KMS-11 (cell line): ENCODE data around the gene TFAP2B.

Experiments
- H2AFZ ChIP-seq: fragments of 200-600 bp; sonication (generic); 2 replicates; pipeline ENCODE4 v1.6.1; 2016; ENCODE audit warnings: antibody characterized with exemption, mixed run types, low read depth
- H3K27ac ChIP-seq: fragments of 200-600 bp; sonication (generic); 2 replicates; pipeline ENCODE4 v1.6.1; 2016; ENCODE audit warnings: mild to moderate bottlenecking, mixed run types
- H3K27me3 ChIP-seq: fragments of 200-600 bp; sonication (generic); 2 replicates; pipeline ENCODE4 v1.6.1; 2017; ENCODE audit warnings: mild to moderate bottlenecking, low read depth, mixed run types, moderate library complexity; ENCODE audit not compliant: insufficient read depth
- H3K36me3 ChIP-seq: fragments of 200-600 bp; sonication (generic); 2 replicates; pipeline ENCODE4 v1.6.1; 2017; ENCODE audit warnings: mild to moderate bottlenecking, mixed run types; ENCODE audit not compliant: insufficient read depth
- H3K4me1 ChIP-seq: fragments of 200-600 bp; sonication (generic); 2 replicates; pipeline ENCODE4 v1.6.1; 2016; ENCODE audit warnings: mild to moderate bottlenecking, low read depth, mixed run types; ENCODE audit not compliant: poor library complexity, severe bottlenecking
- H3K4me2 ChIP-seq: fragments of 200-600 bp; sonication (generic); 2 replicates; pipeline ENCODE4 v1.7.0; 2016; ENCODE audit warnings: mild to moderate bottlenecking, mixed run types
- H3K4me3 ChIP-seq: fragments of 200-600 bp; sonication (generic); IDR thresholded peaks from 2 replicates; pipeline ENCODE4 v1.6.1; 2017; ENCODE audit warnings: low read depth, low read length, mixed read lengths; ENCODE audit not compliant: insufficient read depth
- H3K79me2 ChIP-seq: fragments of 200-600 bp; sonication (generic); 2 replicates; pipeline ENCODE4 v1.6.1; 2016; ENCODE audit warnings: low read depth, mixed run types; ENCODE audit not compliant: insufficient read depth
- H3K9ac ChIP-seq: fragments of 200-600 bp; sonication (generic); 2 replicates; pipeline ENCODE4 v1.6.1; 2016; ENCODE audit warnings: mild to moderate bottlenecking, mixed run types
- H4K20me1 ChIP-seq: fragments of 200-600 bp; sonication (generic); 2 replicates; pipeline ENCODE4 v1.6.1; 2016; ENCODE audit warnings: mild to moderate bottlenecking, mixed run types; ENCODE audit not compliant: insufficient read depth
- TF ChIP-seq, protein P1 (sequence below): fragments of 200-600 bp; sonication (generic); conservative IDR thresholded peaks from 2 replicates; pipeline ENCODE4 v1.6.1; 2017; ENCODE audit warnings: low read depth, mild to moderate bottlenecking, antibody characterized with exemption, low read length, moderate library complexity, mixed read lengths

TFAP2B gene

DNA sequence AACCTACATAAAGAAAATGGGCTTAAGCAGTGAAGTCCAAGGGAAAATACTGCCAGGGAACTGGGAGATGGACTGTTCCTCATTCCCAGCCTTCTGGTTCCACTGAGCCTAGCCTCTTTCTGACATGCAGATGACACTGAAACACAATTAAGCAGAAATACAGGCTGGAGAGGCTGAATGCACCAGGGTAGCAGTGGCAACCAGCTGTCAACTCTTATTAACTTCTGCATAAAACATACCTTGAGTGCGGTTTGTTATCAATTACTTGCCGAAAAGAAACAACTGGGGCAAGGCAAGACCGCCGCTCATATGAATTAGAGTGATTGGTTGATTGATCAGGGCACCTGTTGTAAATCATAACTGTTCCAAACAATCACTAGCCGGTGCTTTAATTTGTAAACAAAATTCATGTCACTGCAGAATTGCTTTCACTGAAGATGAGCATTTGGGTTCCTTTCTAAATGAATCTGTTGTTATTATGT, 16.3 kb downstream of the TFAP2B start:
- Histone ChIP-seq H4K20me1 (no peaks in the 10 kb centered on the region), H2AFZ (no peak overlapping the region), H3K36me3 (no peaks in the 10 kb centered on the region), H3K79me2 (no peaks in the 10 kb centered on the region), H3K4me3 (no peak overlapping the region), H3K27ac (no peak overlapping the region), H3K4me2 (no peak overlapping the region), H3K27me3 (no peaks in the 10 kb centered on the region), H3K4me1 (no peaks in the 10 kb centered on the region), H3K9ac (no peak overlapping the region)
- TF ChIP-seq, protein P1, sequence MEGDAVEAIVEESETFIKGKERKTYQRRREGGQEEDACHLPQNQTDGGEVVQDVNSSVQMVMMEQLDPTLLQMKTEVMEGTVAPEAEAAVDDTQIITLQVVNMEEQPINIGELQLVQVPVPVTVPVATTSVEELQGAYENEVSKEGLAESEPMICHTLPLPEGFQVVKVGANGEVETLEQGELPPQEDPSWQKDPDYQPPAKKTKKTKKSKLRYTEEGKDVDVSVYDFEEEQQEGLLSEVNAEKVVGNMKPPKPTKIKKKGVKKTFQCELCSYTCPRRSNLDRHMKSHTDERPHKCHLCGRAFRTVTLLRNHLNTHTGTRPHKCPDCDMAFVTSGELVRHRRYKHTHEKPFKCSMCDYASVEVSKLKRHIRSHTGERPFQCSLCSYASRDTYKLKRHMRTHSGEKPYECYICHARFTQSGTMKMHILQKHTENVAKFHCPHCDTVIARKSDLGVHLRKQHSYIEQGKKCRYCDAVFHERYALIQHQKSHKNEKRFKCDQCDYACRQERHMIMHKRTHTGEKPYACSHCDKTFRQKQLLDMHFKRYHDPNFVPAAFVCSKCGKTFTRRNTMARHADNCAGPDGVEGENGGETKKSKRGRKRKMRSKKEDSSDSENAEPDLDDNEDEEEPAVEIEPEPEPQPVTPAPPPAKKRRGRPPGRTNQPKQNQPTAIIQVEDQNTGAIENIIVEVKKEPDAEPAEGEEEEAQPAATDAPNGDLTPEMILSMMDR: no peak

- H3K9ac ChIP-seq: no peak overlapping the region
- no peak overlapping the region for H3K4me3 ChIP-seq
- H3K27ac ChIP-seq: no peak overlapping the region
- TF ChIP-seq, protein P1: no peak
- H3K79me2 ChIP-seq: no peaks in the 10 kb centered on the region
- H3K4me2 ChIP-seq: no peak overlapping the region
- H4K20me1 ChIP-seq: no peaks in the 10 kb centered on the region
- no peaks in the 10 kb centered on the region for H3K36me3 ChIP-seq
- H3K27me3 ChIP-seq: no peaks in the 10 kb centered on the region
- no peak overlapping the region for H2AFZ ChIP-seq
- H3K4me1 ChIP-seq: no peaks in the 10 kb centered on the region
Observed at GRCh38 chr6:50836231-50836630, 17.6 kb downstream of the TFAP2B start.

DNA sequence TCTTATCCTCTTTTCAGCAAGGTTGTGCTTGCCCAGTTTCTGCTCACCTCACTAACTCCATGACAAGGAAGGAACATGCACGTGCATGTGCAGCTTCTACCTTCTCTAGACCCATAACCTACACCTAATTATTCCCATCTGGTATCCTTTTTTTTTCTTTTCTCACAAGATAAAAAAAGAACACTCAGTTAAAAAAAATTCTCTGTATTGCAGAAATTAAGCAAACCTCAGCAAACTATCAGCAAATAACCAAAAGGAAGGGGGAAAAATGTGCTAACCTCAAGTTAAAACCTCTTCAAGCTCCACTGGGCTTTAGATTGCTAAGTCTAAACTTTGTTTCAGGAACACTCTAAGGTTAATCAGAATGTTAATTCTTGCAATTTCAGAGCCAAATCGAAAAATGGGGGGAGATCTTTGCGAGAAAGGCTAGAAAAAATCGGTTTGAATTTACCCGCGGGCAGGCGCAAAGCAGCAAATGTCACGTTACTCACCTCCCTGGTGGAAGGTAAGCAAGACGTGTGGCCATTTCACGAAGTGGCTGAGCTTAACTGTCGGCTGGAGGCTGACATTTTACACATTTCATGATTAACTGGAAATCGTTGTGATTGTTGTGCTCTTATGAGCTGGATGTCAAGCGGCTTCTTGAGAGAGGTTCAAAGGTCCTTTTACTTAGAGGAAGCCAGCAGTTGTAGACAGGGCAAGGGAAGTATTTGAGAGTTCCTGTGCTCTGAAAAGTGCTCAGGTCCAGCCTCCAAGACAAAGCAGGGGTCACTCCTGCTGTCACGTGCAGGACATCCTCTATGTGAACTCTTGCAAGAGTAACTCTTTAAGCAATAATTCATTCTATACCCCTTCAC, 19.1 kb downstream of the TFAP2B start:
- no peak overlapping the region for H2AFZ ChIP-seq

GRCh38 chr6:50840112-50840810, 21.6 kb downstream of the TFAP2B start:
- no peak overlapping the region for H3K27ac ChIP-seq
- TF ChIP-seq, protein P1: no peak
- no peaks in the 10 kb centered on the region for H3K36me3 ChIP-seq
- no peaks in the 10 kb centered on the region for H4K20me1 ChIP-seq
- no peak overlapping the region for H3K9ac ChIP-seq
- H3K27me3 ChIP-seq: no peaks in the 10 kb centered on the region
- no peak overlapping the region for H3K4me3 ChIP-seq
- no peaks in the 10 kb centered on the region for H3K4me1 ChIP-seq
- no peaks in the 10 kb centered on the region for H3K79me2 ChIP-seq
- H3K4me2 ChIP-seq: no peak overlapping the region
- H2AFZ ChIP-seq: no peak overlapping the region

More for the DNA sequence above, 19.1 kb downstream of the TFAP2B start:
- Histone ChIP-seq H3K79me2 (no peaks in the 10 kb centered on the region), H3K4me2 (no peak overlapping the region), H3K27me3 (no peaks in the 10 kb centered on the region), H3K4me1 (no peaks in the 10 kb centered on the region), H3K4me3 (no peak overlapping the region), H3K27ac (no peak overlapping the region), H3K36me3 (no peaks in the 10 kb centered on the region), H4K20me1 (no peaks in the 10 kb centered on the region), H3K9ac (no peak overlapping the region)
- TF ChIP-seq, protein P1: no peak
